ENCODE data around the gene BFSP1. TPM values are rescaled to one million over a fixed set of nuclear protein-coding genes. Genes with fewer than 3 reads are reported as not detected.

Gene BFSP1
- total RNA-seq, 6 donors from 2014 or later, result 0.97 to 5.2 (median 2.9) TPM; not detected in 1

- 56 to 77% methylated on average over 1 of the region's 1 CpG for WGBS, 2 donors
- DNase-seq, result no peak
- Histone ChIP-seq H3K36me3 (no peaks in the 10 kb centered on the region), H3K4me3 (no peak overlapping the region), H3K4me1 (no peaks in the 10 kb centered on the region), H3K27me3 (no peaks in the 10 kb centered on the region), H3K9me3 (no peaks in the 10 kb centered on the region), H3K27ac (no peak overlapping the region)
- TF ChIP-seq POLR2AphosphoS5 (IDR thresholded peaks at IDR 0.05) (no peak), EP300 (IDR thresholded peaks at IDR 0.05) (no peak), POLR2A (IDR thresholded peaks at IDR 0.05) (no peak)
- TF ChIP-seq, protein P1, sequence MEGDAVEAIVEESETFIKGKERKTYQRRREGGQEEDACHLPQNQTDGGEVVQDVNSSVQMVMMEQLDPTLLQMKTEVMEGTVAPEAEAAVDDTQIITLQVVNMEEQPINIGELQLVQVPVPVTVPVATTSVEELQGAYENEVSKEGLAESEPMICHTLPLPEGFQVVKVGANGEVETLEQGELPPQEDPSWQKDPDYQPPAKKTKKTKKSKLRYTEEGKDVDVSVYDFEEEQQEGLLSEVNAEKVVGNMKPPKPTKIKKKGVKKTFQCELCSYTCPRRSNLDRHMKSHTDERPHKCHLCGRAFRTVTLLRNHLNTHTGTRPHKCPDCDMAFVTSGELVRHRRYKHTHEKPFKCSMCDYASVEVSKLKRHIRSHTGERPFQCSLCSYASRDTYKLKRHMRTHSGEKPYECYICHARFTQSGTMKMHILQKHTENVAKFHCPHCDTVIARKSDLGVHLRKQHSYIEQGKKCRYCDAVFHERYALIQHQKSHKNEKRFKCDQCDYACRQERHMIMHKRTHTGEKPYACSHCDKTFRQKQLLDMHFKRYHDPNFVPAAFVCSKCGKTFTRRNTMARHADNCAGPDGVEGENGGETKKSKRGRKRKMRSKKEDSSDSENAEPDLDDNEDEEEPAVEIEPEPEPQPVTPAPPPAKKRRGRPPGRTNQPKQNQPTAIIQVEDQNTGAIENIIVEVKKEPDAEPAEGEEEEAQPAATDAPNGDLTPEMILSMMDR (IDR thresholded peaks at IDR 0.05), result no peak
- ATAC-seq (ENCODE audit: low FRiP score in 2 of 2), result no peak
Observed at GRCh38 chr20:17457079-17457478, 74.1 kb downstream of the BFSP1 start.

DNA sequence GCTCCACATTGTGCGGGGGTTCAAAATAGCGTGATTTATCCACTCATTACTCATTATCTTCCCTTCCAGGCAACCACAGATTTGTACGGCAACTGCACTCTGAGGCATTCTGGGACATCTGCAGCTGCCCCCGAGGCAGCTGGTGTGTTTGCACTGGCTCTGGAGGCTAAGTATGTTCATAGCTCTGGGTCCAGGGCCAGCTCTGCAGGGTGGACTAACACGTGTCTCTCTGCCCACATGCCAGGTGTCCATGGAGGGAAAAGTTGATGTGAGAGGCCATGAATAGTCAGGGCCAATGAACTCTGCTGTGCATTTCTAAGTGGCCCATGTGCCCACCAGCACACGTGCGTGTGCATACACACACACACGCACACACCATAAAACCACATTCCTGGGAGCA is 74.9 kb downstream of the BFSP1 start:
- Histone ChIP-seq H3K27me3 (no peaks in the 10 kb centered on the region), H3K4me1 (no peaks in the 10 kb centered on the region), H3K9me3 (no peaks in the 10 kb centered on the region), H3K36me3 (no peaks in the 10 kb centered on the region), H3K4me3 (no peak overlapping the region), H3K27ac (no peak overlapping the region)
- ATAC-seq (ENCODE audit: low FRiP score in 2 of 2) (no peak), DNase-seq (no peak)
- TF ChIP-seq EP300 (IDR thresholded peaks at IDR 0.05) (no peak), POLR2A (IDR thresholded peaks at IDR 0.05) (no peak), POLR2AphosphoS5 (IDR thresholded peaks at IDR 0.05) (no peak)
- TF ChIP-seq, protein P1 (IDR thresholded peaks at IDR 0.05), result no peak
- WGBS, 2 donors, result 82 to 86% methylated on average over 8 of the region's 8 CpGs

DNA sequence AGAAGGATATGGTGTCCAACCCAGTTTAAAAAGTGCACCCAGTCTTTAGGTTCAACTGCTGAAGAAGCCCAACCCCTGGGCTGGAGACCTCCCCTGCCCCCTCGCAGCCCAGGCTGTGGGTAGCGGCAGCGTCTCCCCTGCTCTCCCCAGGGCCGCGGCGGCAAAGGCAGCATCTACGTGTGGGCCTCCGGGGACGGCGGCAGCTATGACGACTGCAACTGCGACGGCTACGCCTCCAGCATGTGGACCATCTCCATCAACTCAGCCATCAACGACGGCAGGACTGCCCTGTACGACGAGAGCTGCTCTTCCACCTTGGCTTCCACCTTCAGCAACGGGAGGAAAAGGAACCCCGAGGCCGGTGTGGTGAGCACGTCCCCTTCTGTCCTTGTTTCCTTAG is 77.6 kb downstream of the BFSP1 start:
- no peaks in the 10 kb centered on the region for H3K27me3 ChIP-seq
- H3K36me3 ChIP-seq, result no peaks in the 10 kb centered on the region
- DNase-seq (peak in 1 of 2 donors; percentile 62), ATAC-seq (ENCODE audit: low FRiP score in 2 of 2) (peak in 1 of 2 donors; percentile 47)
- no peak overlapping the region for H3K27ac ChIP-seq
- no peak overlapping the region for H3K4me3 ChIP-seq
- H3K4me1 ChIP-seq, result no peaks in the 10 kb centered on the region
- H3K9me3 ChIP-seq, result no peaks in the 10 kb centered on the region
- TF ChIP-seq, protein P1 (IDR thresholded peaks at IDR 0.05), result no peak
- no peak for TF ChIP-seq EP300 (IDR thresholded peaks at IDR 0.05)
- TF ChIP-seq POLR2AphosphoS5 (IDR thresholded peaks at IDR 0.05), result no peak
- TF ChIP-seq POLR2A (IDR thresholded peaks at IDR 0.05), result no peak
- WGBS, 2 donors, result 90 to 91% methylated on average over 21 to 22 of the region's 22 CpGs

- no peak overlapping the region for H3K4me3 ChIP-seq
- DNase-seq (no peak), ATAC-seq (ENCODE audit: low FRiP score in 2 of 2) (no peak)
- no peaks in the 10 kb centered on the region for H3K36me3 ChIP-seq
- H3K27me3 ChIP-seq, result no peaks in the 10 kb centered on the region
- no peaks in the 10 kb centered on the region for H3K4me1 ChIP-seq
- no peak overlapping the region for H3K27ac ChIP-seq
- 81 to 96% methylated on average over 2 to 3 of the region's 3 CpGs for WGBS, 2 donors
- H3K9me3 ChIP-seq, result no peaks in the 10 kb centered on the region
- TF ChIP-seq EP300 (IDR thresholded peaks at IDR 0.05) (no peak), POLR2AphosphoS5 (IDR thresholded peaks at IDR 0.05) (no peak), POLR2A (IDR thresholded peaks at IDR 0.05) (no peak)
- TF ChIP-seq, protein P1 (IDR thresholded peaks at IDR 0.05), result no peak
Observed at GRCh38 chr20:17452441-17452840, 78.7 kb downstream of the BFSP1 start.

- H3K27me3 ChIP-seq, result no peaks in the 10 kb centered on the region
- WGBS, 2 donors, result 83 to 84% methylated on average over 2 of the region's 2 CpGs
- H3K27ac ChIP-seq, result no peak overlapping the region
- no peaks in the 10 kb centered on the region for H3K9me3 ChIP-seq
- H3K36me3 ChIP-seq, result no peaks in the 10 kb centered on the region
- DNase-seq (no peak), ATAC-seq (ENCODE audit: low FRiP score in 2 of 2) (no peak)
- no peak overlapping the region for H3K4me3 ChIP-seq
- TF ChIP-seq POLR2AphosphoS5 (IDR thresholded peaks at IDR 0.05) (no peak), EP300 (IDR thresholded peaks at IDR 0.05) (no peak), POLR2A (IDR thresholded peaks at IDR 0.05) (no peak)
- TF ChIP-seq, protein P1 (IDR thresholded peaks at IDR 0.05), result no peak
- no peaks in the 10 kb centered on the region for H3K4me1 ChIP-seq
Observed at GRCh38 chr20:17449031-17449430, 82.1 kb downstream of the BFSP1 start.
